Stimulated activated CD4-positive, alpha-beta T cell treated with anti-CD3 and anti-CD28 coated beads, Interleukin-1b, Interleukin-23, amount 100 ng/mL, for 1 hour (primary cell): ENCODE measurements around the gene SCGB1C1.
"Not testable (repeated sequence)": the region's sequence is repeated elsewhere in the genome, so short reads cannot be mapped to it uniquely, and the experiment has no call there.

ENCODE experiments used
- DNase-seq, 2 donors: peaks; one replicate each; pipeline ENCODE4 v3.0.0-alpha.2; 2020; ENCODE audit warnings: low read depth in 2 of 2

Gene SCGB1C1

DNA sequence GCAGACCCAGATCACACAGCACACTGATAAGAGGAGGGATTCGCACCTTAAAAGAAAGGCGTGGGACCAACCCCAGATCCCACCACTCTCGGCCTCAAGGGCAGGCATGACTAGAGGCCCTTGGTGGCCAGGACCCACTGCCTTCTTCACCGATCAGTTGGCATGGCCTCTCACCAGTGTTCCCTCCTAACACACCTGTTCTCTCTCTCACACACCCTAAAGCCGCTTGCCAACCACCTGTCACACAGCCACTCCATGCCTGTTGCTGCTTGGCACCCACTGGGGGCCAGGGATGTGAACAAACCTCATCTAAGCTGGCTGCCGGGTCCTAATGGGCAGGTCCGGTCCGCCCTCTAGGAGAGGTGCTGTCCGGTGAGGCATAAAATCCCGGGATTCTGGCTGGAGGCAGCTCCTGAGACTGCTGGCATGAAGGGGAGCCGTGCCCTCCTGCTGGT lies at the start of gene SCGB1C1:
TSS of gene SCGB1C1 (plus strand) at position 405 of the 455 bp plus-strand sequence. CDS start at position 427, 22 bp downstream.
- DNase-seq, result not testable (repeated sequence)

DNA sequence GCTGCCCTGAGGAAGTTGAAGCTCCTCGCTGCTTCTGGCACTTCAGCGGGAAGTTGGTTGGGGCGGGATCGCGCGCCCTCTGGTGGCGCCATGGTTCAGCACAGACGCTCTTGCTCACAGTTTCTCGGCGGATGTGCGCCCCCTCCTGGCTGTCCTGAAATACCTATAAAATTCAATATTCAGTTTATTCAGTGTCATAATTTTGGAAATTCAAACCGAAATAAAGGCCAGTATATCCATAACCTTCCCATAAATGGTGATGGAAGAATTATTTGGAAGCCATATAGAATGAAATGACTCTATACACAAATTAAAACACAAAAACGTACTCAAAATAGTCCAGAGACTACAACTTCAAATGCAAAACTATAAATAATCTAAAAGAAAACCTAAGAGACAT lies 12.6 kb upstream of the SCGB1C1 start:
- not testable (repeated sequence) for DNase-seq

- not testable (repeated sequence) for DNase-seq
Measured at GRCh38 chr11:189200-189783, 3.6 kb upstream of the SCGB1C1 start.

DNA sequence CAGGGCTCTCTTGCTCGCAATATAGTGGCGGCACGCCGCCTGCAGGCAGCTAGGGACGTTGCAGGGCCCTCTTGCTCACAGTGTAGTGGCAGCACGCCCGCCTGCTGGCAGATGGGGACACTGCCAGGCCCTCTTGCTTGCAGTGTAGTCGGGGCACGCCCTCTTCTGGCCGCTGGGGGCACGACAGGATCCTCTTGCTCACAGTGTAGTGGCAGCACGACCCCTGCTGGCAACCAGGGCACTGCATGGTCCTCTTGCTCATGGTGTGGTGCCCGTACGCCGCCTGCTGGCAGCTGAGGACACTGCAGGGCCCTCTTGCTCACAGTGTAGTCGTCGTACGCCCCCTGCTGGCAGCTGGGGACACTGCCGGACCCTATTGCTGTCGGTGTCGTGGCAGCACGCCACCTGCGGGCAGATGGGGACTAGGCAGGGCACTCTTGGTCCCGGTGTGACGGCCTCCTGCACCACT lies 3.0 kb upstream of the SCGB1C1 start:
- not testable (repeated sequence) for DNase-seq

DNA sequence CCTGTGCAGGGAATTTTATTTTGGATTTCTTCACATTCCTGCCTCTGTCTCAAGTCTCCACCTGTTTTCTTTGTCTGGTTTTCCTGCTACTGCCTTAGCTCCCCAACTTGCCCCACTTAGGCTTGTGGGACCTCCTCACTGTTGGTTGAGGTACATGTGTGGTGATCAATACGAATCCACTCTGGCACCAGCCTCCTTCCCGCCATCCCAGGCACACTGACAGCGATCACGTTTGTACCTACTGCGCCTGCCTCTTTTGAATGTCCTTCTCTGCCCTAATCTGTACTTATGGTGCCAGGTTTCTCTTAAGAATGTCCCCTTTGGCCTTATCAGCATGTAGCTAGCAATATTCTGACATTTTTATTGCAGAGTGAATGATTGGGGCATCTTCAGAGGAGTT lies 2.3 kb upstream of the SCGB1C1 start:
- not testable (repeated sequence) for DNase-seq

DNA sequence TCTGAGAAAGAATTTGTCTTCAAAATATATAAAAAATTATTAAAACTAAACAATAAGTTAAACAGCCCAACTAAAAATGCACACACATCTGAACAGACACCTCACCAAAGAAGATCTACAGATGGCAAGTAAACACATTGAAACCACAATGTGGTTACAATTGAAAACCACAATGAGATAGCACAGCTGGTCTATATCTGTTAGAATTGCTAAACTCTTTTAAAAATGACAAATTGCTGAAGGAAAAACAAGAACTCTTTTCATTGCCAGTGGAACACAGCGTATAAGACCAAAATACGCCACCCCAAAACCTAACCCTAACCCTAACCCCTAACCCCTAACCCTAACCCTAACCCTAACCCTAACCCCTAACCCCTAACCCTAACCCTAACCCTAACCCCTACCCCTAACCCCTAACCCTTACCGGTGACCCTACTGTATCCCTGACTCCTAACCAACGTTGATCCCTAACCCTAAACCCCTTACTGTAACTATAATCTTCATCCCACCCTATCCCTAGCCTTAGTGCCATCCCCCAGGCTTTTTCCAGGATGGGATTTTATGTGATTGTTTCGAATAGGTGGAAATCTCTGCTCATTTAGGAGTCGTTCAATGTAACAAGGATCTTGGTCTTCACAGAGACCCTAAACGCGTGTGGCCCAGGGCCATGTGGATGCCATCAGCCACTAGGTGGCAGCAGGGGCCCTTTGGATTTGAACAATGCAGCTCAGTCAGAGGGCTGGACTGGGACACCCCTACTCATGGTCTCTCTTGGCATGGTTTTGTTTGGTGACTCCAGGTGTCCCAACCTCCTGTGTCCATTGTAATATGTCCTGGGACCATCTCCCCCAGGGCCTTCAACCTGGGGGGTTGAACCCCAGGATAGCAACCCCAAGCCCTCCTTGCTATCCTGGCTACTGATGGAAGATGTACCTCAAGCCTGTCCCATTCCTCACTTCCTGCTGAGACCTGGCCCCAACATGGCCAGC lies 1.1 kb upstream of the SCGB1C1 start:
- not testable (repeated sequence) for DNase-seq

DNA sequence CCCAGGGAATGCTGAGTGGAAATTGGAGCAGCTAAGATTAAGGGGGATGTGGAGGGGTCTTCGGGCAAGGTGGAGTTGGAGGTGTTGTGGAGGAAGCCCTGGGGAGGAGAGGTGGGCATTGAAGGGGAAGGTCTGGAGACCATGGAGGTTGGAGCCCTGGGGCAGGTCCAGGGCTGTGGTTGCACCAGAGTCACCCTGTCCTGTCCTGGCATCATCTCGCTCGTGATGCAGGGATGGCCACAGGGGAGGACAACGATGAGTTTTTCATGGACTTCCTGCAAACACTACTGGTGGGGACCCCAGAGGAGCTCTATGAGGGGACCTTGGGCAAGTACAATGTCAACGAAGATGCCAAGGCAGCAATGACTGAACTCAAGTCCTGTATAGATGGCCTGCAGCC lies 603 bp downstream of the SCGB1C1 start:
- DNase-seq, result not testable (repeated sequence)

- no peak for DNase-seq
Measured at GRCh38 chr11:196786-197731, 4.2 kb downstream of the SCGB1C1 start.

DNA sequence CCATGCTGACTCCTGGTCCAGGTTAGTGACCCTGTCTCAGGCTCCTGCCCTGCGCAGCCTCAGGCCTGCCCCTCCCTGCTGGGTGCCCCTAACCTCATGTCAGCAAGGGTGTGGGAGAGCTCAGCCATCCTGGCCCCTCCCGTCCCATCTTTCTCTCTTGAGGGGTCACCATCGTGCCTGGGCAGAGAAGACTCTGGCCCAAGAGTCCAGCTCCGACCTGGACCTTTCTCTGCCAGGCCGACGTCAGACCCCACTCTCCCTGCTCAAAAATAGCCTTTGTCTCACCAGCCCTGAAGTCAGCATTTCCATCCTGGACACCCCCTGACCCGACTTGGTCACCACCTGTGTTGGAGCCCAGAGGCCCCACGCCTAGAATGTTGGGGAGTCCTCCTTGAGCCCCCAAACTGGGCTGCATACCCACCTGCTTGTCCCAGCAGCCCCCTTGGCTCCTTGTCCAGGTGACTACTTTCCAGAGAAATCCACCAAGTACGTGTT lies 4.9 kb downstream of the SCGB1C1 start:
- DNase-seq, result no peak

DNA sequence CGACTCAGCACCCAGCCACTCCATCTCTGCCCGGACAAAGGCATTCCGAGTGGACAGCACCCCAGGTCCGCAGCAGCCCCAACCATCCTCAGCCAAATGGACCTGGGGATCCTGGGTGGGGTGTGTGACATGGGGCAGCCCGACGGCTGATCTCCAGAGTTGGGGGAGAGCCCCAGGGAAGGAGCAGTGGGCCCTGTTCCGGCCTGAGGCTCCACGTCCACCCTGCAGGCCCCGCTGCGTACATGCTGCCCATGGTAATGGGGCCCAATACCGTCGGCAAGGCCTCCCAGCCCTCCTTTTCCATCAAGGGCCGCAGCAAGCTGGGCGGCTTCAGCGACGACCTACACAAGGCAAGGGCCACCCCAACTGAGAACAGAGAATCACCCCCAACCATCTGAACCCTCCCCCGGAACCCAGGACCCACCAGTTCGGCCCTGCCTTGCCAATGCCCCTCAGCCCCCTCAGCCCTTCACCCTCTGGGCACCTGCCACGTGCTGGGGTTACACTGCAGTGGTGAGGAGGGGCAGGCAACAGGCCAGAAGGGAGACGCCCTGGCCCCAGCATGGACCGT lies 5.4 kb downstream of the SCGB1C1 start:
- no peak for DNase-seq

GRCh38 chr11:199004-199581 lies 6.2 kb downstream of the SCGB1C1 start:
- DNase-seq, result no peak

GRCh38 chr11:199782-200181 lies 6.9 kb downstream of the SCGB1C1 start:
- no peak for DNase-seq

GRCh38 chr11:200224-201003 lies 7.5 kb downstream of the SCGB1C1 start:
- no peak for DNase-seq

GRCh38 chr11:201966-202365 lies 9.1 kb downstream of the SCGB1C1 start:
- no peak for DNase-seq

- DNase-seq, result no peak
Measured at GRCh38 chr11:202490-202889, 9.6 kb downstream of the SCGB1C1 start.

GRCh38 chr11:203056-203944 lies 10.4 kb downstream of the SCGB1C1 start:
- DNase-seq, result no peak

DNA sequence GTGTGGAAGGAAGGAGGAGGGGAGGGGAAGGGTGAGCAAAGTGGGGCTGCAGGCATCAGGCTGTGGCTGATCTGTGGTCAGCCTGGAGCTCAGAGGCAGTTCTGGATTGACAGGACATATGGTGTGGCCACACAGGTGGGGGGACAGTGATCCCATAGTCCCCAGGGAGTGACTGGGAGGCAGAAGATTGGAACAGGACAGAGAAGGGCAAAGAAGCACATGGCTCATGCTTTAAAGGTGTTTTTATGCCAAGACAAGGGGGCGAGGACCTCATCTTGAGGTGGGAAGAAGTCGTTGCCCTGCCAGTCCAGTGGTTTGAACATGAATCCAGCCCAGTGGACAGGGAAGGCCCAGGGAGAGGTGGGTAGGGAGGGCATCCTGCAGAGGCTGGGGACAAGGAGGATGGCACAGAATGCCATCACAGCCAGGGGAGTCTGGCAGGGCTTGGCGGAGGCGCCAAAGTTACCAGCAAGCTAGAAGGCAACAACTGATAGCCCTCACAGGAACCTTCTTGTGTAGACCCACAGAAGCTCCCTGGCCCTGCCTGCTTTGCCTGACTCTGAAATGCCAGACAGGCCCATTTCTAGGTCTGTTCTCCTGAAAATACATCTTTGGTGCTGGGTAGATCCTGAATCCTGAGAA lies 11.2 kb downstream of the SCGB1C1 start:
- no peak for DNase-seq

DNA sequence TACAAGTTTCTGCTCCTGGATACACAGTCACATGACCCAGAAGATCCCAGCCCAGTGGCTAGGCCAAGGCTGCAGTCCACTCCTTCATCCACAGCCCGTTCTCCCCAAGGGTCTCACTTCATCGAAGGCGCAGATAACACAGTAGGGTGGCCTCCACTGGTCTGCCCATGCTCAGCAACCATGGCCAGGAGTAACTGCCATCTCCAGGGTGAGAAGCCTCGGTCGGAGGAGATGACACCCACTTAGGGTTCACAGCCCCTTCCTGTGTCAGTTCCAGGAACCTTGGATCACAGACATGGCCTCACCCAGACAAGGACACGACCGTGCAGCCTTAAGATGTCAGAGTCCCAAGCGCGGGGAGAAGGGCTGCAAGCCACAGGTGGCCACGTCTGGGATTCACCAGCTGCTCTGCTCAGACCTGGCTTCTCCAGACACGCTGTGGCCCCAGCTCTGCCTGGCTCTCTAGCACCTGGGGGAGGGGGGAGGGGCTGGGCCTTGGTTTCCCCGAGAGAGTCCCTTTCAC lies 11.8 kb downstream of the SCGB1C1 start:
- no peak for DNase-seq
